Activated naive CD4-positive, alpha-beta T cell treated with Interleukin-2 at 50 U/mL for 16 hours (primary cell): ENCODE results near the gene MAPRE2.

Source experiments
- DNase-seq: peaks from one replicate; pipeline ENCODE4 v3.0.0-alpha.2; 2020

Gene MAPRE2

DNA sequence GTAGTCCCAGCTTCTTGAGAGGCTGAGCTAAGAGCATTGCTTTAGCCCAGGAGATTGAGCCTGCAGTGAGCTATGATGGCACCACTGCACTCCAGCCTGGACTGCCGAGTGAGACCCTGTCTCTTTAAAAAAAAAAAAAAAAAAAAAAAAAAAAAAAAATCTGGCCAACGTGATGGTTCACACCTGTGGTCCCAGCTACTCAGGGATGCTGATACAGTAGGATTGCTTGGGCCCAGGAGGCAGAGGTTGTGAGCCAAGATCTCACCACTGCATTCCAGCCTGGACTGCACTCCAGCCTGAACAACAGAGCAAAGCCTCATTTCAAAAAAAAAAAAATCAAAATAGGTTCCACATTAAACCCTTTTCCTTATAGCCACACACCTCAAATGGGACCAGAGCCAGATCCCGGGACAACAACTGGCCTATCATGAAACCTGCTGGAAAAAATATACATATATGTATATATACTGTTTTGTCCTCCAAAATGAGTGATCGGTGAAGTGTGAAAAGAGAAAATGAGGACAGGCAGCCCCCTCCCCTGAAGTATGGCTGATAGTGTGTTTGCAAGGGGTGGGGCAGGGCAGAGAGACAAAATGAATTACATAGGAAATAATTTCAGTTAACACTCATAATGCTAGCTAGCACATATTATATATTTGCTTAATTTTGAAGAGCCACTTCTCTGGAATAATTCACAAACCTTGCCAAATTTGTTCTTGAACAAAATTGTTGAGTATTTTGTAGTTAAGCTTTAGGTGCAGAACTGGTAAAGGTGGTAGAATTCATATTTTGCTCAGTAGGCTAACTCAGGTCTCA lies 22.9 kb downstream of the MAPRE2 start:
- no peak for DNase-seq

DNA sequence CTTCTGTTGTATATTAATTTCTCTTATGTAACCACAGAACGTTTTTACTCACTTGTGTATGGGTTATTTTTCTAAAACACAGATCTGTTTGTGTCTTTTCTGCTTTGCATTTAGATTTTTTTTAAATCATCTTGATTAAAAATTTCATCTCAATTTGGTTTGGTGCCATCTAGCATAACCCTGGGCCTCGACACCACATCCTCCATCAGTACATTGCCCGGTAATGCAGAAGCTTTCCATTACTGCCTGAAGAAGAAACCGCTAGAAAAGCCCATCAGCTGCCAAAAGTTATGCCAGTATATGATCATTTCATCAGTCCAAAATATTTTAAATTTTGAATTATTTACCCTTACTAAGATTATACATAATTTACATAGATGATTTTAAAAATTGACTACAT lies 26.2 kb downstream of the MAPRE2 start:
- DNase-seq = no peak

GRCh38 chr18:35071819-35072247 lies 30.6 kb downstream of the MAPRE2 start:
- DNase-seq = no peak

- DNase-seq = no peak
Observed at GRCh38 chr18:35072616-35073015, 31.4 kb downstream of the MAPRE2 start.

DNA sequence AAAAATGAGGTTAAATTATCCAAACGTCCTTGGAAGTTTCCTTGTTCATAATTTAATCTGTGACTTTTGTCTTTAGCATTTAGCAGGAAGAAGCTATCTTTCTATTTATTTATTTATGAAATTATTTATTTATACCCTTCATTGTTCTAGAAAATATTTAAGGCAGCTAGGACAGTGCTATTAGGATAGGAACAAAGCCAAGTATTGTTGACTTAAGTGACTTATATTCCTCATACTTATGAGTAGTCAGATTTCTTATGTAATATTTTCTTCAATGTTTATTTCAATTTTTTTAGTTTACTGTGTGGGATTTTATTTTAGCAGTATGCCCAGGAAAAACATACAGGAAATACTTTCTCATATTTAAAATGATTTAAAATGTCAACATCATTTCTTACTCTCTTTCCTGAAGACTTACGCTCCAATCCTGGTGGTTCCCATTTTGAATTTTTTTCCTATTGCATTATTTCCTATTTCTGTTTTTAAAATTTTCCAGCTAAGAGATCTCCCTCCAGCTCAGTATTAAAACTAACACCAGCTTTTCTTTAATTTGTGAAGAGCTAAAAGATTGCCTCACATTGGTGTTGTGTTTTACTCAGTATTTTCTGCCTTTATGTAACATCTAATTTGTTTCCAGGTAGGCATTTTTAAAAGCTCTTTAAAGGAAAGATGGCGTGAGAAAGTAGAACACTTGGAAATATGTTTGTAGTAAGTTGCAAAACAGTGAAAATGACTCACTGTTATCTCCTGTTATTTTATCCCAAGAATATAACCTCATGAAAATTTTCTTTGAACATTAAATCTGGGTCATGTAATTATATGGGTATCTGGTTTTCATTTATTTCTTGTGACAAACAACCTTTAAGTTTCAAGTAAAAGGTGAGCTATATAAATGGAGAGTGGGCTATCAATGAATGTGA lies 32.2 kb downstream of the MAPRE2 start:
- DNase-seq = no peak

DNA sequence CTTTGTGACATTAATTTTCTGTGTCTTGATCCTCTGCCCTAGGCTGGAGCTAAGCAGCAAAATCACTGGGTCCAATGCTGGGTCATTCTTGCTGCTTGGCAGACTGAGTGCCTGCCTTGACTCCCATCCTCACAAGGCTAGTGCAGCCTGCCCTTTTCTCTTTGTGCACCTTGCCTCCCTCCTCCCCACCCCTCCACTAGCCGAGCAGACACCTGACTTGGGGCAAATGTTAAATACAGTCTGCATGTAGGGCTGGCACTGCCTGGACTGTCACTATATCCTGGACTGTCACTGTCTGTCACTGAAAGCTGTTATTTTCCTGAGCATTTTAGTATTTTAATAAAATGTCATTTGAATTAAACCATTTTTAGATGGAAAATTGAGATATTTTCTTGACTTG lies 33.4 kb downstream of the MAPRE2 start:
- DNase-seq = no peak

DNA sequence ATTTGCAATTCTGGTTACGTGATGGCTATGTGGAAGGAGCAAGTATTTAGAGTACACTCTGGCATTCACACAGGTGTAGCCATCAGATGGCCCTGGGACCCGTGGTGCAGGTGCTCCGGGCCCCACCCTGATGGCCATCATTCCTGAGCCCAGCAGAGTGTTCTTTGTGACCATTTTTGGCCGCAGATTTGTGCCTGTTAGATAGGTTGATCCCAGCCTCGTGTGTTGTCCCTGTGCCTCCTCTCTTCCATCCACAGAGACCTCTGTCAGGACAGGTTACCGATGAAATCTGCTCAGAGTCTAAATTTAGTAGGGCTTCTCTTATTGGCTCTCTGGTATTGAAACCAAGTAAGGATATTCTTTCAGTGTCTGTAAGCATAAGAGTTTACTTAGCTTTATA lies 33.9 kb downstream of the MAPRE2 start:
- no peak for DNase-seq

DNA sequence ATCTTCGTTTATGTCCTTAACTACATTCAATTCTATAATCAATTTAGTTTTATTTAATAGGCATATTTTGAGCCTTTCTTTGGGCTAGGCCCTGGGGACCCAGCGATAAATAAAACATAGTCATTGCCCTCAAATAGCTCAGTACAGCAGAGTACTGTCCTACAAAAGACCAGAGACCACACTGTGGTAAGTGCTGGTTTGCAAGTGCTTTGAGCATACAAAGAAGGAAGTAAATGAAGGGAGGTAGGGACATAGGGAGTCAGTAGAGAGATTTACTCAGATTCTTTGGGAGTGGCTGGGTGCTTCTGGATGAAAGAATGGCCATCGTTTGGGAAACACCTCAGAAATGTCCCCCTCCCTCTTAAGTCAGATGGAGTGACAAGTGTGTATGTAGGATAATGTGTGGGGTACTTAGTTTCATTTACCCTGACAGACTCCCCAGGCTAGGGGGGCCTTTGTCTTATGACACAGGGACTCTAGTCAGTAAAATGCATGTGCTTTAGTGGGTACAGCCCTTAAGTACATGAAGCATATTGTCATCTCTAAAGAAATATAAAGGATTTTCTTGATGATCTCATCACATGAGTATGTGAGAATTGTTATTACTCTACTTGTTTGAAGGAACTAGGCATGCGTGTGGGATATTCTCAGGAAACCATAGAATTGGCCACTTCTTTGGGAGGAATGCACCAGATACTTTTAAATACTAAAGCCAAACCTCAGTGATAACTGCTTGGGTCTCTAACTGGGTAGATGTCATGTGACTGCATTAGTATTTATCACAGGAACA lies 35.1 kb downstream of the MAPRE2 start:
- no peak for DNase-seq

DNA sequence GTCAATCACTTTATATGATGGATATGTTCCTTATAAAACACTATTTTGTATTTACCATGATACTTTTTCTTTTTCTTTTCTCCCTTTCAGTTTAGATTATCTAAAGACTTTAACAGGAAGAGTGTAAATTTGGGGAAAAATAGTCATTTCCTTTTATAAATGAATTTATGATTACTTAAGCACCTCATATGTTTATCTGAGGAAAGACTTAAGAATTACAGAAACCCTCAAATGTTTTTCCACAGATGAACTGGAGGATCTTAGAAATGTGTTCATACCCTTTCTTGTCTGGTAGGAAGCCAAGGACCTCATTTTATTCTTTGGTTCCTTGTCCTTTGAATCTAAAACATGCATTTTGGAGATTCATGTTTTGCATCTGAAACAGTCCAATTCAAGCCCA lies 36.7 kb downstream of the MAPRE2 start:
- DNase-seq = no peak

DNA sequence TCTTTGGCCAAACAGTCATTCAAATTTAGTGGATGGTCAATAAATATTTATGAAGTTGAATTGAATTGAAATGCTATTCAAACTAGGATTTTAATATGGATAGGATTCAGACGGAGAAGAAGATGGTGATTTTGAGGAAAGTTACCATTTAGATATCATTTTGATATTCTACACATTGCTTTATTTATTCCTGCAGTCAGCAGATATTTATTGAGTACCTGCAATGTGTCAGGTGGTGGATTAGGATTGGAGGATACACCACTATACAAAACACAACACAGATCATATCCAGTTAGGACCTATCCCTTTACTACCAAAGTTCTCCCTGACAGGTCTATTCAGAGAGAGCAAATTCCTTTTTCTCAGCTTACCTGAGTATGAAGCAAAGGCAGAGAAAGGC lies 38.8 kb downstream of the MAPRE2 start:
- no peak for DNase-seq

DNA sequence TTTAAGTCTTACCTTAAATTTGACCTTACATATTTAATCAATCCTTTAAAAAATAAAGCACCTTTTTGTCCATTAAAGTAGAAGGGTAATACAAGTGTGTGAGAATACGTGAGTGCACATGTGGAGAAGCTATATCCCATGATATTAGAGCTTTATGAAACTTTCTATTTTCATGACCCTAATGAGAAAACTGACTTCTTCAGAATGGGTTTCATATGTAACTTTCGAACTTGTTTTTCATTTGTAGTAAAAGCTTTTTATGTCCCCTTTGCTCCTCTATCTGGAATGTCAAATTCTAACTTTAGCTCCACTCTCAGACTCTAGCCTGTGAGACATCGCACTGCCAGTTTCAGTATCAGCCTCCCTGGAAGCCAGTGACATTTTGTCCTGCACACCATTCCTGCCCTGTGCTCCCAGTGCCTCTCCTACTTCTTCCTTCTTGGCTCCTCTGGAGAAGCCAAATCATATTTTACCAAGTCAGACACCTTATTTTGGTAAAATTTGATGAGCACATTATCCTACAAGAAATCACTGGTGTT lies 42.0 kb downstream of the MAPRE2 start:
- no peak for DNase-seq

DNA sequence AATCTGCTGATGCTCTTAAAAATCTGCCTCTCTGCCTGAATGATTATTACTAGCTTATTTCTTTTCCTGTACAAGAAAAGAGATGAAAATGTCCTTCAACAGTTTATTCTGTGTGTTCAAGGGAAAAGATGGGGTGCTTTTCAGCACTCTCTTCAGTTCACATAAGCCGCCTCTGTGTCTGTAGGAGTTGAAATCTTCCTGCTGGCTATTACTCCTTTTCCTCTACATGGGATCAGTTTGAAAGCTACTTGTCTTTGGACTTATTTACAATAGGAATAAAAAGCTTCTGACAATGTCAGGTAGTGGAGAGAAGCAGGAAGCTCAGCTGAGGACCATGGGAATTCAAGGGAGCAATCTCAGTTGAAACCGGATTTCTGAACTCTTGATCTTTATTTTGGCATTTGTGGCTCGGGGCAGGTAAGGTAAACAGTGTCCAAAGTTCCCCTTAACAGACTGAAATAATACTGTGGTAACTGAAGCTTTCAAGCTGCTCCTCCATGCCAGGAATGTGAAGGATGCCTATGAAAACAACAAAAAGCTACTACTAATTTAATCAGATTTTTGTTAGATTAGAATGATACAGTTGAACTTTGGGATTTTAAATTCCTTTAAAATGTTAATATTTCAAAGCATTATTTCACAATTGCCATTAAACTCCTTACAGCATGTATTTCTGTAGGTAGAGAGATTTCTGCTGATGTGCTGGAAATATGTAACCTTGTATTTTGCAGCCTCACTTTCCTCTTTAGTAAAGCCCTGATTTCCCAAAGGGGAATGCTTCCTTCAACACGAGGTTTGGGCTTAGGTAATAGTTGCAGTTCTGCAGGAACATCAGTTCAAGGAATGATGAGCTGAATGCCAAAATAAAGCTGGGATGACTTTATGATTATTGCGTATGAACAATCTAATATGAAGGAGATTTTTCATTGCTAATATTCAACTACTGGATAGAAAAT lies 43.6 kb downstream of the MAPRE2 start:
- DNase-seq = no peak

DNA sequence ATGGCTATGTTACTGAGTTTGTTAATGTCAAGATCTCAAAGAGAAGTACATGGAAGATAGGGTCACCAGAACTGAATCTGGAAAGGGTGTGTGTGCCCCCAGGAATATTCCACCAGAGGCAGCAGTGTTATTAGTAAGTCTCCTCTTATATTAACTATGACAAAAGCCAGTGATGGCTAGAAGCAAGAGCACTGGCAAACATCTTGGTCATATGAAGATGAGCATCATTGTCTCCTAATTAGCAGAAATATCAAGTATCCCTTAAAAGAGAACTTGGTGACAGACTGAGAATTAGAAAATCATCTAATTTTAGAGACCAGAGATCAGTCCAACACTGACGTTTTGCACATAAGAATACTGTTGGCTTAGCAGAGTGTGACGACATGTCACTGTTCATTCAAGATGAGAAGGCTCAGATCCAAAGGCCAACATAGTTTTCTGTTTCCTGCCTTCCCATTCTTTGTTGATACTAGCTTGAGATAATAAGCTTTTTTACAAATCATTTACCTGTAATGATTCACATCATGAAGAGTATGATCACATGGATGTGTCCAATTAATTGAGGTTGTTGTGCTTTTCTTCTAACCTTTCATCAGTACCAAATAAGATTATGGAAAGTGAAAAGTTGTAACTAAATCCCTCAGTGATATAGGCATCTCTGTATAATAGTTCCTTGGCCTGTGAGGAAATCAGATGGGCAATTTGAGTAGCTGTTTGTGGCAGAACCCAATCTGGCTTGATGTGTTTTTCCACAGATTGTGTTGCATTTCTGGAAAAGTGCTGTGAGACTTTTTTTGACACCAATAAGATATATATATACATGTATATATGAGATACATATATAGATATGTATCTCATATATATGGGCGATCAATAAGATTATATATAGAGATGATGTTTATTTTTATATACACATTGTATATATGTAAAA lies 44.5 kb downstream of the MAPRE2 start:
- no peak for DNase-seq

DNA sequence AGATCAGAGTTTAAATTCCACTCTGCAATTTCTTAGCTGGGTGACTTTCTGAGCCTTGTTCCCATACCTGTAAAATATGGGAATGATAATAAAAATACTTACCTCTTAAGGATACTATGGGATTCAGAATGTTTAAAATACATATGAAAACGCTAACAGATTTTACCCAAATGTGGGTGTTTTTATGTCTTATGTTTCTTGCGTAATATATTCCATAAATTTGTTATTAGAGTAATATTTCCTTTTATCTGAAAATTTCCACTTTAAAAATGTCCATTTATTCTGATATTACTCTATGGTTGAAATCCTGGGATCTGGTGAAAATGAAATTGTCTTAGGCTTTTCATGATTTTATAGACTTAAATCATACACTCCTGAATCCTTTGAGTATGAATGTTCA lies 45.5 kb downstream of the MAPRE2 start:
- no peak for DNase-seq

- DNase-seq = no peak
Observed at GRCh38 chr18:35087726-35088125, 46.5 kb downstream of the MAPRE2 start.

- no peak for DNase-seq
Observed at GRCh38 chr18:35088921-35089320, 47.7 kb downstream of the MAPRE2 start.

DNA sequence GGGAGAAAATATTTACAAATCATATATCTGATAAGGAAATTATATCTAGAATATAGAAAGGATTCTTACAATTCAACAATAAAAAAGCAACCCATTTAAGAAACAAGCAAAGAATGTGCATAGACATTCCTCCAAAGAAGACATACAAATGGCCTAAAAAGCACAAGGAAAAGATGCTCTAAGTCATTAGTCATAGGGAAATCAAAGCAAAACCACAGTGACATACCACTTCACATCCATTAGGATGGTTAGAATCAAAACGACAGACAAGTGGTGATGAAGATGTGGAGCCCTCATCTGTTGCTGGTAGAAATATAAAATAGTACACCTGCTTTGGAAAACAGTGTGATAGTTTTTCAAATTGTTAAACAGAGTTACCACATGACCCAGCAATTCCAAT lies 48.2 kb downstream of the MAPRE2 start:
- no peak for DNase-seq

- DNase-seq = no peak
Observed at GRCh38 chr18:35089891-35090550, 48.8 kb downstream of the MAPRE2 start.

GRCh38 chr18:35091841-35092240 lies 50.6 kb downstream of the MAPRE2 start:
- DNase-seq = no peak
